ENCODE results near the gene AGAP5. TPM values are rescaled to one million over a fixed set of nuclear protein-coding genes. Genes with fewer than 3 reads are reported as not detected.
"Not testable (repeated sequence)": the region's sequence is repeated elsewhere in the genome, so short reads cannot be mapped to it uniquely, and the experiment has no call there.

Gene AGAP5
- total RNA-seq, 1 experiment from 2014 or later: 13.4 TPM

GRCh38 chr10:73666153-73666809 is 31.6 kb downstream of the AGAP5 start:
- H3K9me3 ChIP-seq (ENCODE audit: insufficient read depth, low read depth); H3K79me2 ChIP-seq (ENCODE audit: low read depth); intact Hi-C loops (cut with micrococcal nuclease; ENCODE audit: unreplicated experiment); H3K9me2 ChIP-seq (ENCODE audit: insufficient read depth); POLR2A ChIA-PET (ENCODE audit: unreplicated experiment); H4K20me1 ChIP-seq (ENCODE audit: insufficient read depth); H3K27me3 ChIP-seq (ENCODE audit: insufficient read depth, low read depth); H2AFZ ChIP-seq; BruUV-seq (replicated peaks); H3F3A ChIP-seq (ENCODE audit: insufficient read depth, low read depth); H3K4me3 ChIP-seq; H3K36me3 ChIP-seq (ENCODE audit: low read depth); CTCF ChIA-PET: not testable (repeated sequence)
- Histone ChIP-seq H3K27ac (peak overlapping the region; percentile 29; the same call in 1 of the 2 replicates), H3K4me1 (replicated peaks; ENCODE audit: insufficient read depth) (peaks cover 42% of the 10 kb centered on the region), H3K4me2 (peak overlapping the region; percentile 25)
- DNase-seq: peak in 1 of 2 experiments; percentile 83

GRCh38 chr10:73665581-73665980 is 32.3 kb downstream of the AGAP5 start:
- POLR2A ChIA-PET (ENCODE audit: unreplicated experiment): not testable (repeated sequence)

GRCh38 chr10:73664156-73665040 is 33.5 kb downstream of the AGAP5 start:
- H3K9me3 ChIP-seq (ENCODE audit: insufficient read depth, low read depth); H3K4me3 ChIP-seq; intact Hi-C loops (cut with micrococcal nuclease; ENCODE audit: unreplicated experiment); H3K79me2 ChIP-seq (ENCODE audit: low read depth); H3F3A ChIP-seq (ENCODE audit: insufficient read depth, low read depth); H4K20me1 ChIP-seq (ENCODE audit: insufficient read depth); H3K9me2 ChIP-seq (ENCODE audit: insufficient read depth); H3K27ac ChIP-seq; H3K36me3 ChIP-seq (ENCODE audit: low read depth); H2AFZ ChIP-seq; H3K27me3 ChIP-seq (ENCODE audit: insufficient read depth, low read depth); BruUV-seq (replicated peaks): not testable (repeated sequence)
- CTCF ChIA-PET: interaction anchor here (0.6 kb wide), 1 partner anchor 496 kb away, joined by 3 read pairs; no protein-coding TSS in a partner anchor
- peak overlapping the region; percentile 61 for H3K4me2 ChIP-seq
- DNase-seq: peak; percentile 37 to 70
- POLR2A ChIA-PET (ENCODE audit: unreplicated experiment): interaction anchor here (0.6 kb wide), 1 partner anchor 428 kb away, joined by 18 read pairs; no protein-coding TSS in a partner anchor
- peaks cover 46% of the 10 kb centered on the region for H3K4me1 ChIP-seq (replicated peaks; ENCODE audit: insufficient read depth)

More at GRCh38 chr10:73665581-73665980, 32.3 kb downstream of the AGAP5 start:
- peaks cover 46% of the 10 kb centered on the region for H3K4me1 ChIP-seq (replicated peaks; ENCODE audit: insufficient read depth)
- DNase-seq; intact Hi-C loops (cut with micrococcal nuclease; ENCODE audit: unreplicated experiment); H3K36me3 ChIP-seq (ENCODE audit: low read depth); H3K4me3 ChIP-seq; H4K20me1 ChIP-seq (ENCODE audit: insufficient read depth); H3K27me3 ChIP-seq (ENCODE audit: insufficient read depth, low read depth); H3K79me2 ChIP-seq (ENCODE audit: low read depth); H3K9me3 ChIP-seq (ENCODE audit: insufficient read depth, low read depth); H3F3A ChIP-seq (ENCODE audit: insufficient read depth, low read depth); BruUV-seq (replicated peaks); H2AFZ ChIP-seq; H3K27ac ChIP-seq; H3K4me2 ChIP-seq; H3K9me2 ChIP-seq (ENCODE audit: insufficient read depth); CTCF ChIA-PET: not testable (repeated sequence)

GRCh38 chr10:73663621-73664020 is 34.3 kb downstream of the AGAP5 start:
- H3K4me3 ChIP-seq; H3F3A ChIP-seq (ENCODE audit: insufficient read depth, low read depth); intact Hi-C loops (cut with micrococcal nuclease; ENCODE audit: unreplicated experiment); BruUV-seq (replicated peaks); H3K9me2 ChIP-seq (ENCODE audit: insufficient read depth); H3K36me3 ChIP-seq (ENCODE audit: low read depth); POLR2A ChIA-PET (ENCODE audit: unreplicated experiment); H3K27me3 ChIP-seq (ENCODE audit: insufficient read depth, low read depth); H4K20me1 ChIP-seq (ENCODE audit: insufficient read depth); H3K9me3 ChIP-seq (ENCODE audit: insufficient read depth, low read depth); H3K79me2 ChIP-seq (ENCODE audit: low read depth): not testable (repeated sequence)
- Histone ChIP-seq H3K4me2 (peak overlapping the region; percentile 61), H3K4me1 (replicated peaks; ENCODE audit: insufficient read depth) (peaks cover 46% of the 10 kb centered on the region), H3K27ac (peak overlapping the region; percentile 23; the same call in 1 of the 2 replicates), H2AFZ (peak overlapping the region; percentile 66; the same call in 1 of the 2 replicates)
- CTCF ChIA-PET: interaction anchor here (0.6 kb wide), 1 partner anchor 495 kb away, joined by 3 read pairs; no protein-coding TSS in a partner anchor
- DNase-seq: peak; percentile 62 to 69

GRCh38 chr10:73662705-73663104 is 35.2 kb downstream of the AGAP5 start:
- H3F3A ChIP-seq (ENCODE audit: insufficient read depth, low read depth); POLR2A ChIA-PET (ENCODE audit: unreplicated experiment); H3K79me2 ChIP-seq (ENCODE audit: low read depth); DNase-seq; intact Hi-C loops (cut with micrococcal nuclease; ENCODE audit: unreplicated experiment); H3K4me2 ChIP-seq; BruUV-seq (replicated peaks); H4K20me1 ChIP-seq (ENCODE audit: insufficient read depth); H2AFZ ChIP-seq; H3K9me2 ChIP-seq (ENCODE audit: insufficient read depth); H3K36me3 ChIP-seq (ENCODE audit: low read depth); H3K9me3 ChIP-seq (ENCODE audit: insufficient read depth, low read depth); CTCF ChIA-PET; H3K27me3 ChIP-seq (ENCODE audit: insufficient read depth, low read depth); H3K4me3 ChIP-seq; H3K27ac ChIP-seq: not testable (repeated sequence)
- peaks cover 46% of the 10 kb centered on the region for H3K4me1 ChIP-seq (replicated peaks; ENCODE audit: insufficient read depth)

Data from PC-9 (cell line).